ENCODE measurements around the gene PALB2. TPM values are rescaled to one million over a fixed set of nuclear protein-coding genes. Genes with fewer than 3 reads are reported as not detected.
A peak's percentile ranks its signal among the peaks of the same experiment; 100 is the strongest.

PALB2 gene
- total and polyA plus RNA-seq, 3 donors from 2014 or later = 14.4 to 26.8 (median 24.6) TPM

- Histone ChIP-seq H3K27ac (no peak overlapping the region), H3K27me3 (no peaks in the 10 kb centered on the region), H3K36me3 (ENCODE audit: low read depth, missing control alignments) (no peaks in the 10 kb centered on the region), H3K4me3 (no peak overlapping the region), H3K9me3 (no peaks in the 10 kb centered on the region), H3K4me1 (peaks cover 11% of the 10 kb centered on the region)
- no peak for DNase-seq
- WGBS, 2 donors = 88% methylated on average over 5 of the region's 5 CpGs
- no peak for TF ChIP-seq POLR2A (IDR thresholded peaks at IDR 0.05)
- TF ChIP-seq CTCF (IDR thresholded peaks at IDR 0.05) = no peak
- intact Hi-C loops (cut with DNase I; ENCODE audit: low total_unique reads) = no loop called here
Observed at GRCh38 chr16:23573817-23574216, 67.3 kb downstream of the PALB2 start.

GRCh38 chr16:23572394-23572793 lies 68.7 kb downstream of the PALB2 start:
- no peaks in the 10 kb centered on the region for H3K4me1 ChIP-seq
- intact Hi-C loops (cut with DNase I; ENCODE audit: low total_unique reads) = no loop called here
- no peak for TF ChIP-seq CTCF (IDR thresholded peaks at IDR 0.05)
- no peak for TF ChIP-seq POLR2A (IDR thresholded peaks at IDR 0.05)
- no peak overlapping the region for H3K4me3 ChIP-seq
- 88 to 95% methylated on average over 9 of the region's 9 CpGs for WGBS, 2 donors
- H3K9me3 ChIP-seq = no peaks in the 10 kb centered on the region
- no peaks in the 10 kb centered on the region for H3K36me3 ChIP-seq (ENCODE audit: low read depth, missing control alignments)
- DNase-seq = no peak
- no peaks in the 10 kb centered on the region for H3K27me3 ChIP-seq
- no peak overlapping the region for H3K27ac ChIP-seq

GRCh38 chr16:23571895-23572294 lies 69.2 kb downstream of the PALB2 start:
- H3K27ac ChIP-seq = no peak overlapping the region
- 87 to 93% methylated on average over 5 of the region's 5 CpGs for whole genome bisulfite sequencing, 2 donors
- no peaks in the 10 kb centered on the region for H3K4me1 ChIP-seq
- H3K4me3 ChIP-seq = no peak overlapping the region
- no peaks in the 10 kb centered on the region for H3K9me3 ChIP-seq
- intact Hi-C loops (cut with DNase I; ENCODE audit: low total_unique reads) = no loop called here
- H3K27me3 ChIP-seq = no peaks in the 10 kb centered on the region
- no peak for TF ChIP-seq CTCF (IDR thresholded peaks at IDR 0.05)
- TF ChIP-seq POLR2A (IDR thresholded peaks at IDR 0.05) = no peak
- DNase-seq = no peak
- H3K36me3 ChIP-seq (ENCODE audit: low read depth, missing control alignments) = no peaks in the 10 kb centered on the region

- H3K4me1 ChIP-seq = peaks cover 4% of the 10 kb centered on the region
- no peak overlapping the region for H3K4me3 ChIP-seq
- no peaks in the 10 kb centered on the region for H3K9me3 ChIP-seq
- no peaks in the 10 kb centered on the region for H3K27me3 ChIP-seq
- DNase-seq = no peak
- intact Hi-C loops (cut with DNase I; ENCODE audit: low total_unique reads) = no loop called here
- TF ChIP-seq CTCF (IDR thresholded peaks at IDR 0.05) (no peak), POLR2A (IDR thresholded peaks at IDR 0.05) (no peak)
- H3K36me3 ChIP-seq (ENCODE audit: low read depth, missing control alignments) = no peaks in the 10 kb centered on the region
- no peak overlapping the region for H3K27ac ChIP-seq
- WGBS, 2 donors = 79 to 92% methylated on average over 8 of the region's 8 CpGs
Observed at GRCh38 chr16:23570992-23571632, 70.0 kb downstream of the PALB2 start.

- no peaks in the 10 kb centered on the region for H3K27me3 ChIP-seq
- TF ChIP-seq CTCF (IDR thresholded peaks at IDR 0.05) = no peak
- H3K36me3 ChIP-seq (ENCODE audit: low read depth, missing control alignments) = no peaks in the 10 kb centered on the region
- H3K27ac ChIP-seq = peak overlapping the region in 1 of 2 donors; percentile 26
- no peak overlapping the region for H3K4me3 ChIP-seq
- DNase-seq = no peak
- no peaks in the 10 kb centered on the region for H3K9me3 ChIP-seq
- peaks cover 31% of the 10 kb centered on the region for H3K4me1 ChIP-seq
- WGBS, 2 donors = 88 to 94% methylated on average over 3 of the region's 3 CpGs
- intact Hi-C loops (cut with DNase I; ENCODE audit: low total_unique reads) = no loop called here
Observed at GRCh38 chr16:23567602-23568001, 73.5 kb downstream of the PALB2 start.

Data from testis (tissue), 3 donors.